PC-3 (cell line): ENCODE data around the gene ANKRD60.

Experiments
- CTCF ChIP-seq: fragments of 300-600 bp; sonication (generic); conservative IDR thresholded peaks from 2 replicates; pipeline ENCODE4 v1.5.1; 2017; ENCODE audit warnings: antibody characterized with exemption, low read depth, mild to moderate bottlenecking, low read length
- EZH2 ChIP-seq: fragments of 300-600 bp; sonication (generic); IDR thresholded peaks from one replicate; pipeline ENCODE4 v1.6.1; 2017; ENCODE audit warnings: antibody characterized with exemption, mild to moderate bottlenecking, low read length; ENCODE audit not compliant: unreplicated experiment
- EZH2phosphoT487 ChIP-seq: fragments of 300-600 bp; sonication (generic); IDR thresholded peaks from 2 replicates; pipeline ENCODE4 v1.6.1; 2018; ENCODE audit warnings: mild to moderate bottlenecking, antibody characterized with exemption, low read length, borderline replicate concordance

GRCh38 chr20:58167759-58168158 is 60.7 kb downstream of the ANKRD60 start:
- TF ChIP-seq CTCF, result no peak
- TF ChIP-seq EZH2, result no peak
- no peak for TF ChIP-seq EZH2phosphoT487
